Measurements from ENCODE around the gene NOSIP.

NOSIP gene

DNA sequence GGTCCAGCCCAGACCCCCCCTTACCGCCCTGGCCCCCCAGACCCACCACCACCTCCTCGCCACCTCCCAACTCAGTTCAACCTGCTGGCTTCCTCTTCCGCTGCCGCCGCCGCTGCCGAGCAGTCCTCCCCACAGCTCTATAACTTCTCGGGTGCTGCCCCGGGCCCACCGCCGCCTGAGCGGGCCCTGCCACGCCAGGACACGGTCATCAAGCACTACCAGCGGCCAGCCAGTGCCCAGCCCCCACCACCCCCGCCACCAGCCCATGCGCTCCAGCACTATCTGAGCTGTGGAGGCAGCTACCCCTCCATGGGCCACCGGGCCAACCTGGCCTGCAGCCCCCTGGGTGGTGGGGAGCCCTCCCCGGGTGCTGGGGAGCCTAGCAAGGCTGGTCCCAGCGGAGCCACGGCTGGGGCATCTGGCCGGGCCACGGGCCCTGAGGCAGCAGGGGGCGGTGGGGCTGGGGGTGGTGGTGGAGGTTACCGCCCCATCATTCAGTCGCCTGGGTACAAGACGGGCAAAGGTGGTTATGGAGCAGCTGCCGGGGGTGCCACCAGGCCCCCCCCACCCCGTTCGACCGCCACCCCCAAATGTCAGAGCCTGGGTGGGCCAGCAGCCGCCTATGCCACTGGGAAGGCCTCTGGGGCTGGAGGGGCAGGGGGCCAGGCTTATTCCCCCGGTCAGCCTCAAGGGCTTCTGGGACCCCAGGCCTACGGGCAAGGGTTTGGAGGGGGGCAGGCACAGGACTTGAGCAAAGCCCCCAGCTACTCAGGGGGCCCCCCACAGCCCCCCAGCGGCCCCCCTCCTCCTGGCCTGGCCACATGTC lies 14.8 kb upstream of the NOSIP start:
- DNase-seq = no peak

DNA sequence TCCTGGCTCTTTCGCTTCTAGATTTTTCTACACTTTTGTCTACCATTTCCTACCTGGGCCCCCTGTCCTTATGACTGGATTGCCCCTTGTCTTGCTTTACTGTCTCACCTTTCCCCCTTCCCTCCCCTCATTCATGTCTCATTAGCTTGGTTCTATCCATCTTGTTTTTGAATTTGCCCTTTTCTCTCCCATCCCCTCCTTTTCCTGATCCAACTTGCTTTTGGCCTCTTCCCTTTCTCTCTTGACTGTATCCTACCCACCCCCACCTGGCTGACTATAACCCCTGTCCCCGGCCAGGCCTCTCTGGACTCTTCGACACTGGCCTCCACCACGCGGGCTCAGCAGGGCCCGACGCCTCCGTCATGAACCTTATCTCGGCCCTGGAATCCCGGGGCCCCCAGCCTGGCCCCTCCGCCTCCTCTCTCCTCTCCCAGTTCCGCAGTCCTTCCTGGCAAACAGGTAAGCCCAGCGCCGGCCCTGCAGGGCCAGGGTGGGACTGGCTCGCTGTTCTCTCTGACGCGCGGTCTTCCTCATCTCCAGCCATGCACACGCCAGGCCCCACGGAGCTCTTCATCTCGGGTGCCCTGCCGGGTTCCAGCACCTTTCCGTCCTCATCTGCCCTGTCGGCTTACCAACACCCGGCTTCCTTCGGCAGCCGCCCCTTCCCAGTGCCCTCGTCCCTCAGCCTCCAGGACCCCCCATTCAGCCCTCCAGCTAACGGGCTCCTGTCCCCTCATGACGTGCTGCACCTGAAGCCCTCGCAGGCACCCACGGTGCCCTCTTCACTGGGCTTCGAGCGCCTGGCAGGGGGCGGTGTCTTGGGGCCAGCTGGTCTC lies 14.0 kb upstream of the NOSIP start:
- DNase-seq = no peak

DNA sequence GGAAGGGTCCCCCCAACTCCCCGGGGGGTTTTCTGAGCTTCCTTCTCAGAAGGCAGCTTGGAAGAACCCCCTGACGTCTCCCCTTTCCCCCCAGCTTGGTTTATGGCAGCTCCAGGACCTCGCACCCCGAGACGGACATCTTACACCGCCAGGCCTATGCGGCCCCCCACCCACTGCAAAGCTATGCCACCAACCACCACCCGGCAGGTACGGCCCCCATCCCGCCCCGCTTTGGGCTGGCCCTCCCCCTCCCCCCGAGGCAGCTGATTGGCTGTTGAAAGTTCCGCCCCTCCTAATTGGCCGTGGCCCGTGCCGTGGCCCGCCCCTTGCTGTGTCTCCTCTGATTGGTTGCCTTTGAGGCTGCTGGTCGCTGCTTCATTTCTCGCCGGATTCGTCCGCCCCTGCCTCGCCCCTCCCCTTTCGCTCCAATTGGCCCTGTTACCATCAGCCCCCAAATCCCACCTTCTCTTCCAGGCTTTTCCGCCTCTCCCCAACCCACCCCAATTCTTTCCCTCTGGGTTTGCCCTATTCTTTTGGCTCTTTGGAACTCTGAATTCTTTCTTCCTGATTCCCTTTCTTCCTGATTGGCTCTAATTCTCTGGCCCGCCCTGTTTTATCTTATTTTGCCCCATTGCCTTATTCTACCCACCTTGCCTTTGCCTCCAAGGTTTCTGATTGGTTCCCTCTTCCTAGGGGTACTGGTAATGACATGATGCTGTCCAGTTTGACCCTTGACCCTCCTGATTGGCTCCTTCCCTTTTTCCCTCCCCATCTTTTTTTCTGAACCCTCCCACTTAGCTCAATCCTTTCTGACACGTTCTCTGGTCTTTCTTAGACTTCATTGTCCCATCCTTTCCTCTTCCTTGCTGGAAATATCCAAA lies 13.1 kb upstream of the NOSIP start:
- DNase-seq = peak; percentile 94 to 95

DNA sequence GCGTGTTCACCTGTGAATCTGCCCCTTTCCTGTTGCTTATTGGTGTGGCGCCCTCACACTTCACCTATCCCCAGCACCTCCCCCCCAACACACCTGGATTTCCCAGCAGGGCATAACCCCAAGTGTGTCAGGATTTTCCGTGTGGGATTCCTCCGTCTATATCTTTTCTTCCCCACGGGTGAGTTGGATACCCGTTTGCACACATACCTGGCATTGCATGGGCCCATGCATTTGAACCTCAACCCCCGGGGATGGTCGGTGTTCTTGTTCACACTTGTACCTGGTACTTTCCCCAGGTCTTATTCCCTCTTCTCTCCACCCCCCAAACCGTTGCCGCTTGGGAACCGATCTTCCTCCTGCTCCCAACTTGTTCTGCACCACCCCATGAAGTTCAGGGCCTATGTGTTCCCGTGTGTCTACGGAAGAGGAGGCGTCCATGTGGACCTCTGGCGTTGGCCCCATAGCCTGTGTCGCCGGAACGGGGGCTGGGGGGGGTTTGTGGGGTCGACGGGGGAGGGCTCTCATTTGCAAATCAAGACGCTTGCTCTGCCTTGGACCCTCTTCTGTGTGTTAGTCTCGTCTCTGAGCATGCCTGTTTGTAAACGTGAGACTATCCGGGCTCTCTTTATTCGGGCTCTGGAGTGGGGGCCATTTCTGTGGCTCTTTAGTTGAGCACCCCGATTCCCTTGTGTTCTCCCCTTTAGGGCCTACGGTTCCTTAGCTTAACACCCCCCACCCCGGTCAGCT lies 12.3 kb upstream of the NOSIP start:
- DNase-seq = peak; percentile 22 to 36

DNA sequence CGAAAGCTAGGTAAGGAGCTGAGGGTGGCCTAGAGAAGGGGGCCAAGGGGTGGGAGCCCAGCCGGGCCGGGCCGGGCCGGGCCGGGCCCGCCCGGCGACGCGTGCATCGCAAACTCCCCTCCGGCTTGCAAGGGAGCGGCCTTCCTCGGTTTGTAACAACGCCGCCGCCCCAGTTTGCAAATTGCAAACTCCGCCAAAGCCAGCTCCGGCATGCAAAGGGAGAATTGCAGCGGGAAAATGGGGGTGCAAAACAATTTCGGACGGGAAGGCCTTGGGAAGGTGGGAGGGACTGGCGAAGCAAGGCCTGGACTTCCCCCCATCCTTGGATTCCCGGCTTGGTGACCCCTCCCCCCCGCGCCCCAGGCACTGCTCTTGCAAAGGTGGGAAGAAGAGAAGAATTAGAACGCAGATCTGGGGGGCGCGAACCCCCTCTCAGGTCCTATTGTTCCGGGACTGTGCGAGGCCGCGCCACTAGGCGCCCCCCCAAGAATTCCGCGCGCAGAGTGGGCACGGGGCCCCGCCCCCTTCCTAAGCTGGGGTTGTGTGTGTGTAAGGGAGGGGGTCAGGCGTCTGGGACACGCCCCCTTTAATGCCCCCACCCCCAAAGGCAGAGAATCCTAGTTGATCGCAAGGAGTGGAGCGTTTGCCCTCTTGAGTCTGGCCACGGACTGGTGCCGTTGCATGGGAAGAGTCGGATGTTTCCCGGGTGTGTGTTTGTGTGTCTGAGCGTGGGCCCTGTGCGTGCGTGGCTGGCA lies 11.6 kb upstream of the NOSIP start:
- DNase-seq = peak; percentile 55 to 58

DNA sequence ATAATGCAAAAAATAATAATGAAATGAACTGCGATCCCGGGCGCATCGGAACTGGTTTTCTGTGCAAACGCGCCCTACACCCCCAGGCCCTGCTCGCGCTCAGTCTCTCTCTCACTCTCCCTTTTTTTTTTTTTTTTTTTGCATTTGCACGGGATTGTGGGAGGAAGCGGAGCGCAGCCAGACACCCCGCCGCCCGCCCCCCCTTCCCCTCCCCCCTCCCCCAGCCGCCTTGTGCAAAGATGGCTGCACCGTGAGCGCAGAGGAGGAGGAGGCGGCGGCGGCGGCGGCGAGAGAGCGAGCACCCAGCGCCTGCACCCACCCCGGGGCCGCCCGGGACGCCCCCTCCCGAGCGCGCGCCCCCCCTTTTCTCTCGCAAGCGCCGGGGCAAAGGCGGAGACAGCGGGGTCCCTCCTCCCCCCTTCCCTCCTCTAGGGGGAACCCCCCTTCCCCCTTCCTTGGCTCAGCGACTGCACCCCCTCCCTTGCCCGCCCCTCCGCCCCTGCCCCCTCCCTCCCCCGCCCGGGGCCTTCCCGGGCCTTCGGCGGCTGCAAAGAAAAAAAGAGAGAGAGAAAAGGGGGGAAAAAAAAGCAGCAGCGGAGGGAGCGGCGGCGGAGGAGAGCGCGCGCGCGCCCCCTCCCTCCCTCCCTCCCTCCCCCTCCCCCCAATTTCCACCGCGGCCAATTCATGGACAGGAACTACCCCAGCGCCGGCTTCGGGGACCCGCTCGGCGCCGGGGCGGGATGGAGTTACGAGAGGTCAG lies 10.8 kb upstream of the NOSIP start, which contains the start of gene PRR12:
Gene PRR12 (plus strand): TSS at position 212 of the 760 bp plus-strand sequence. CDS start 473 bp downstream, at position 685.
- DNase-seq = peak; percentile 70 to 71

DNA sequence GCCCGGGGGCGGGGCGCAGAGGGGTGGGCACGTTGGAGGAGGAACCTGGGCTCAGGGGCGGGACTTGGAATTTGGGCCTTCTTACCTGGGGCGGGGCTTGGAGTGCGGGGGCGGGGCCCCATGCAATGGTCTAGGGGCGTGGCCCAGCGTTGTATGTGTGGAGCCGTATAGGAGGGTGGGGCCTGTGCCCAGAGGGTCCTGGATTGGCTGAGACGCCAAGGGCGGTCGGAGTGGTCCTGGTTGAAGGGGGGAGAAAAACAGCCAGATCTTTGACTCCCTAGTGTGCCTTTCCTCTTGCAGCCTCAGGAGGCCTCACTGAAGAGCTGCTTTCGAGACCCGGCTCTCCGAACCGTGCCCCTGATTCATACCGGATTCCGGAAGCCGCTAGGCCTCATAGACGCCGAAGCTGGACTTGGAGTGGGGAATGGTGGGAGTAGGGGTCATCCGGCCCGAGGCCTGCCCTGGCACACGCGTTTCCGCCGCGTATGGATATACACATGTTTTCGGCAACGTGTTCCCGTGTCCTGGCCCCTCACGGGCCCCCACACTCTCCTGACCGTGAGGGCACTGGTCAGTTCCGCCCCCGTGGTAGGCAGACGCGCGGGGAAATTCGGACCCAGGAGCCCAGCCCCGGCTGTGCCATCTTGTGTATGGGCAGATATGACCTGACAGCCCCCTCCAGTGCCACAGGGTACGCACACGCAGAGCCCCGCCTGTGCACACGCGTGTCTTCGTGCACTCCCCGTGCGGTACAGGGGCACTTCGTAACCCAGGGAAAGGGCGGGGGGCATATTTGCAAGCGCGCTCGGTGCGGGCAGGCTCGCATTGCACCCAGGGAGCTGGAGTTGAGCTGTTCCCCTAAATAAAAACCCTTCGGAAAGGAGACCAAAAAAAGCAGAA lies 10.0 kb upstream of the NOSIP start:
- peak; percentile 89 to 94 for DNase-seq

DNA sequence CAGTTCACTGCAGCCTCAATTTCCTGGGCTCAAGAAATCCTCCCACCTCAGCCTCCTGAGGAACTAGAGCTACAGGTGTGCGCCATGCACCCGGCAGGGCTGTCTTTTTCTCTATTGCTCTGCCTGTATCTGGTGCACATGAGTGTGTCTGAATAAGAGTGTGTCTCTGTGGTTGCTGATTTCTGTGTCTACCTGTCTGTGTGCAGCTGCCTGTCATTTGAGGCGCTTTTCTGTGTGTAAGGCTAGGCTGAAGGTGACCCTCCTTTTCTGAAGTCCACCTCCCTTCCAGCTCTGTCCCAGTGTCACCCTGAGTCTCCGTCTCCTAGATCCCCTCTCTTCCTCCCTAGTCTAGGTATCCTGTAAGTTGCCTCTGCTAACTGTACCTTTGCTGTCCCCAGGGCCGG lies 9.1 kb upstream of the NOSIP start:
- no peak for DNase-seq

DNA sequence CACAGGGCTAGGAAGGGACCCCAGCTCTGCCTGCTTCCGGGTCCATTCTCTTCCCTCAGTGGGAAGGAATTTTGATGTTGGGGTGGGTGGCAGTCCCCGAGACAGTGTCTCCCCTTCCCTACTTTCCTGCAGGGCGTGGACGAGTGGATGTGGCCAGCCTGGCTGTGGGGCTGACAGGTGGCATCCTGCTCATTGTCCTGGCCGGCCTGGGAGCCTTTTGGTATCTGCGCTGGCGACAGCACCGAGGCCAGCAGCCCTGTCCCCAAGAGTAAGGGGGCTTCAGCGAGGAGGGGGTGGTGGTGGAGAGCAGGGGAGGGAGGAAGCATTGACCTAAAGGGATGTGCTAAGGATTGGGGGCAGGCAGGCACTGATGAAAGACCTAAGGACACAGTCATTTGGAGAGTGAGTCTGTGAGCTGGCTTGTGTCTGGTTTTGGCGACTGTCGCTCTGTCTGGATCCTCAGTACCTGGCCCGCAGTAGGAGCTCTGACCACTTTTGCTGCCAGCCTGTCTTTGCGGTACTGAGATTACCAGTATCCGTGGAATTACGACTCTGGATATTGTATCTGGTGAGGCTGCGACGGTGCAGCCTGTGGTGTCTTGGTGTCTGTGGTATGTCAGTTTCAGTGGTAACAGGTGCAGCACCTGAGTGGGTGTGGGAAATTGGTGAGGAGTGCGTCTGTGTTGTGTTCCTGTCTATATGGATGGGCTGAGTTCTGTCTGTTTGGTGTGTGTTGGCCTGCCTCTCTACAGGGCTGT lies 8.2 kb upstream of the NOSIP start:
- DNase-seq = peak; percentile 50 to 60

DNA sequence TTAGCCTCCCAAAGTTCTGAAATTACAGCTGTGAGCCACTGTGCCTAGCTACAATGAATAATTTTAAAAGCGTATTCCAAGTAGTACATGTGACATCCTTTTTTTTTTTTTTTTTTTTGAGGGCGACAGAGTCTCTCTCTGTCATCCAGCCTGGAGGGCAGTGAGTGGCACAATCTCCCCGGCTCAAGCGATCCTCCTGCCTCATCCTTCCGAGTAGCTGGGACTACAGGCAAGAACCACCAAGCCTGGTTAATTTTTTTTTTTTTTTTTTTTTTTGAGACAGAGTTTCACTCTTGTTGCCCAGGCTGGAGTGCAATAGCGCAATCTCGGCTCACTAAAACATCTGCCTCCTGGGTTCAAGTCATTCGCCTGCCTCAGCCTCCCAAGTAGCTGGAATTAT lies 6.9 kb upstream of the NOSIP start:
- no peak for DNase-seq

DNA sequence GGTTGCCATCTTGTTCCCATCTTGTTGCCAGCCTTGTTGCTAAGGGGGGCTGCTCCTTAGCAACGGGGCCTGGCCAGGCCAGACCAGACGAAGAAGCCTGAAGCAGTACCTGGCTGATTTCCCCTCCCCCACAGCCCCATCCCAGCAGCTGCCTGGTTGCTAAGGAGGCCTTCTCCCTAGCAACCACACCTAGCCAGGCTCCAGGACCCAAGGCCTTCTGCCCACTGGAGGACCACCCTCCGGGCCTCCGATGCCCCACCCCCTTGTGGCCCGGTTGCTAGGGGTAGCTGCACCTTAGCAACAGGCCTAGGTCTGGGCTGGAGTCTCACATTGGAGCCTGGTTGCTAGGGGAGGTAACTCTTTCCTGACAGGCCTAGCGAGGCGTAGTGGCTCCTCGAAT lies 4.7 kb upstream of the NOSIP start:
- DNase-seq = no peak

DNA sequence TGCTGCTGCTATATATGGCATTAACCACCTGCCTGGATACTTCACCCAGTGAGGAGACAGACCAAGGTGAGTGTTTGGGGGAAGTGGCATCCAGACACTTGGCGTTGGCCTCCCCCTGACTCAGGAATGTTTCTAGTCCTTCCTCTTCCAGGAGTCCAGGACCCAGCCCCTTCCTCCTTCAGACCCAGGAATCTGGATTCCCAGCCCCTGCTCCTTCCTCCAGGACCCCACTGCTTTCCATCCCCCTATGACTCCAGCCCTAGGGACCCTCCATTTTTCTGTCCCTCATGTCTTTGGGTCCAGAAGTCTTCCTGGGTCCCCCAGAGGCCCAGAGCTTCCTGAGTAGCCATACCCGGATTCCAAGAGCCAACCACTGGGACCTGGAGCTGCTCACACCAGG lies 2.9 kb upstream of the NOSIP start:
- DNase-seq = no peak

DNA sequence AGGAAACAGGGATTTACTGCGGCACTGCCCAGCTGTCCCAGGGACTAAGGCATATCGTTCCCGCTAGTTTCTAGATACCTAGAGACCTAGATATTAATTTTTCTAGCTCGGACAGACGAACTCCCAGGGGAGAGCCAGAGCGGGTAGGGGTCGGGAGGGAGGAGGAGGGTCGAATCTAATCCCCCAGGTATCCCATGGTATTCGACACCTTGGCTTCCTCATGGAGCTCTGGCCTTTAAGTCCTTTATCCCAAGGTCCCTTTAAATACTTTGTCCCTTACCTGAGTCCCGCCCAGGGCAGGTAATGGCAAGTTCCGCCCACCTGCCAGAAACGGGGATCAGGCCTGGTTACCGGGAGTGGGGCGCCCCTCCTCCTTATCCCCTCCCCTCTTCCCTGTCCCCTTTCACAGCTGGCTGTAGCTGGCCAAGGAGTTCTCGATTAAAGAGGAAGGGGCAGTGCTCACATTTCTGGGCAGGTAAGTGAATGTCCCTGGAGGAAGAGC lies 702 bp upstream of the NOSIP start, which contains the start of gene PRRG2:
Gene PRRG2 (plus strand): TSS at position 310 of the 502 bp plus-strand sequence. CDS start 1,904 bp downstream, outside the sequence.
- no peak for DNase-seq

DNA sequence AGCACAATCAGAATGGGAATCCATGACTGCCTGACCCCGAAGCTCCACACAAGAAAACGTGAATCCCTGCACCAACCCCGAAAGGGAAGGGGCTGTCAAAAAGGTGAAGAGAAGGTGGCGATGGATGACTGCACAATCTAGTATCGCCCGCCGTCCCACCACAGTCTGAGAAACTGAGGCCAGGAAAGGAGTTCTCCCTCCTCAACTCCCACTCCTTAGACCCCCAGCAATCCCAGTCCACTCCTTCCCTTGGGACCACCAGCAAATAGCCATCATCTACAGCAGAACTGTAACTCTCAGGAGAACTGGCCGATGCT lies 451 bp downstream of the NOSIP start:
- DNase-seq = no peak

DNA sequence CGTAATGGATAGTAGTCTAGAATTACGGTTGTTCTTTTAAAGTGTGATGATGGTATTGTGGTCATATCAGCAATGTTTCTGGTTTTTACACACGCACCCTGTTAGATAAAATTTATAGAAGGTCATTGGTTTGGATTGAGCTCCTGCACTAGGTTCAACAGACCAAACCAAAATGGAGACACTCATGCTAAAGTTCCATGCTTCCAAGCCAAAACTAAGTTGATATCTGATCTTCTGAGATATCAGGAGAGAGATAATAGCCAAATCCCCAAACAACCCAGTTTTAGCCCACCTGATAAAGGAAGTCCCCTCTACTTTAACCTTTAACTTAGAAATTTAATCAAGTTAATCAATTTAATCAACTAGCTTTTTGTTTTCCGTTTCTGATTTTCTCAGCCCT lies 1.2 kb downstream of the NOSIP start:
- DNase-seq = no peak

DNA sequence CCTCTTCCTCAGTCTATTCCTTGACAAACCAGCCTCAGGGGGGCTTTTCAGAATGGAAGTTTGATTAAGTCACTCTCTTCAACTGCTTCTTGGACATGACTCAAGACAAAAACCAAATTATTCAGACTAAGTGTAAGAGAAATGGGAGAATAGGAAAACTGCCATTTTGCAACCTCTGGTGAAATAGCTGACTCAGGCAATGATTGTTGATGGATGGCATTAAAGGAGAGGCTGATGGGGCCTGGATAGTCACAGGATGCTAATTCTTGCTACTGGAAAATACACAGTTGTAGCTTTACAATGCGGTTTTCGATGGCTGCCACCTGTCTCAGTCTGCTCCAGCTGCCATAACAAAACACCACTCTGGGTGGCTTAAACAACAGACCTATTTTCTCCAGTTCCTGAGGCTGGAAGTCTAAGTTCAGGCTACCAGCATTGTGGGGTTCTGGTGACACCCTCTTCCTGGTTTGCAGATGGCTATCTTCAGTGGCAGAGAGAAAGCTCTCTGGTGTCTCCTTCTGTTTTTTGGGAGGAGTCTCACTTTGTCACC lies 6.1 kb downstream of the NOSIP start:
- DNase-seq = no peak

DNA sequence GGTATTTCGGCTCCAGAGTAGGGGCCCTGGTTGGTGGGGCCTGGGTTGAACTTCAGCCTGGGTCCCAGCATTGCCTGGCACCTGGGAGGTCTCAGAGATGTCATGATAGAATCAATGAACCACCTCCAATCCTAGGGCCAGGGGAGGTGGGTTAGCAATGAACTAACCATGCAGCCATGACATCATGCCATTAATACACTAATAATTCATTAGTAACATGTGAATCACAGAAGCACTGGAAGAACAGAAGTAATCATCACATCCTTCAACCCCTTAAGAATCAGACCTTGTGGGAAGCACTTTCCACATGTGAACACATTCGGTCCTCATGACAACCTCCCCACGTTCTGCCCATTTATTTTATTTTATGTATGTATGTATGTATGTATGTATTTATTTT lies 6.9 kb downstream of the NOSIP start:
- no peak for DNase-seq

DNA sequence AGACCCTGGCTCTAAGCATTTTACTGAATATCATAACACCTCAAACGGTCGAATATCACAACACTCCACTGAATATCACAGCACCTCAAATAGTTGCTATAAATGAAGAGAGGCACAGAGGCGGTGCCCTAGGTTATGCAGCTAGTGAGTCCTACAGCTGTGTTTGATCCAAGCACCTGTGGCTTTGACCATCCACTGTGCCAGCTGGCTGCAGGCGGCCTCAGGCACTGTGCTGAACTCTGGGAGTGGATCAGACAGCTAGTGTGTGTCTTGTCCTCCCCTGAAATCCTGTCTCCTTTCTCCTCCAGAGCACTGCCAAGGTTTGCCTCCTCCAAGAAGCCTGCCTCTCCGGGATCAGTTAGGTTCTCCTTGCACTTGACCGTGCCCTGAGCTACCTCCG lies 7.3 kb downstream of the NOSIP start:
- DNase-seq = no peak

All from stimulated activated CD4-positive, alpha-beta T cell treated with anti-CD3 and anti-CD28 coated beads, Interleukin-2, amount 100 ng/mL, for 24 hours (primary cell).